Measurements from ENCODE around the gene PFKP.
"Not testable (repeated sequence)": the region's sequence is repeated elsewhere in the genome, so short reads cannot be mapped to it uniquely, and the experiment has no call there.

The PFKP gene

DNA sequence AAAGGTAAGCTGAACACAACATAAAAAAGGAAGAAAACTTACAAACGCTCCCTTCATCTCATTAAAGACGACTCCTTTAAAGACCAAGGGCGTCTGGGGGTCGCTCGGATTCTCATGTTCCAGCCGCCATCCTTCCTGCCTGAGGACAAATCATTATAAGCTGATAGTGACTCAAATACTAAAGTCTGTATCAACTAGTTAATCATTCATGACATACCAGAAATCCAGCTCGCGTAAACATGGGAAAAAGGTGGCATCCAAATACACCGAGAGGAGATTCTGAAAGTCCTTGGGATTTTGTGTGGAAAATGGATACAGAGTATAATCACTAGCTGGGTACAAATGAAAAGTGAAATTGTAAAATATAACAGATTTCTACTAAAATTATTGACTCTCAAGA, 97.8 kb downstream of the PFKP start:
- TF ChIP-seq CTCF (IDR thresholded peaks at IDR 0.05; ENCODE audit: low read depth, low read length) = no peak
- DNase-seq (ENCODE audit: low read depth in 2 of 2) = no peak
- H3K4me3 ChIP-seq (replicated peaks in 1 of 2; ENCODE audit: low read depth in 2 of 2, low read length in 2 of 2) = no peak overlapping the region

GRCh38 chr10:3166496-3167290, 99.3 kb downstream of the PFKP start:
- DNase-seq (ENCODE audit: low read depth in 2 of 2) = no peak
- H3K4me3 ChIP-seq (replicated peaks in 1 of 2; ENCODE audit: low read depth in 2 of 2, low read length in 2 of 2) = no peak overlapping the region
- no peak for TF ChIP-seq CTCF (IDR thresholded peaks at IDR 0.05; ENCODE audit: low read depth, low read length)

DNA sequence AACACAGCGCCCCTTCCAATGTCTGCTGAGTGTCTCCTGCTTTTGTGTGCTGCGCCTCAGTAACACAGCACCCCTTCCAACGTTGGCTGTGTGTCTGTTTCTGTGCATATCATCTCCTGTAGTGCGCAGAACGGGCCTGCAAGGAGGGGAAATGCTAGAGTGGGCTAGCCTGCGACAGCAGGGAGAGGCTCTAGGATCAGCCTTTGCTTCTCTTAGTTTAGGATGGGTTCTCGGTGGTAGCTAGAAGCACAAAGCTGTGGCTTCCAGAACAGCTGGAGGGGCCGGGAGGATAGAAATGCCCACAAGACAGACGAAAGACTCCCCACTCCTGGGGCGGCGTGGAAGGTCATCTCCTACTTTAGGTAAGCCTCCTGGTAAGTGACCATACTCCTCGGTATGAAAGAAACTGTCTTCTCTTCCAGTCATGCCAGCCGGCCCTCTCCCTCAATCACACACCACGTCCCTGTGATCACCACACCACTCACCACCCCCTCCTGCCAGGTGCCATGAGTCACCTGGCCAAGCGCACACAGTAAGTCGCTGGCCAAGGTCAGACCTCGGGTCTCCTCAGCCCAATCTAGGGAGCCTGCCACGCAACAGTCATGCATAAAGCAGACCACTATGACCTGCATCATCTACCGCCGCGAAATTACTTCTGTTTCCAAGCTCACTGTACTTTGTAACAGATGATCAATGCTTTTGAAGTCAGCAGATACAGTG, 100.4 kb downstream of the PFKP start:
- no peak for TF ChIP-seq CTCF (IDR thresholded peaks at IDR 0.05; ENCODE audit: low read depth, low read length)
- no peak overlapping the region for H3K4me3 ChIP-seq (replicated peaks in 1 of 2; ENCODE audit: low read depth in 2 of 2, low read length in 2 of 2)
- no peak for DNase-seq (ENCODE audit: low read depth in 2 of 2)

- H3K4me3 ChIP-seq (replicated peaks in 1 of 2; ENCODE audit: low read depth in 2 of 2, low read length in 2 of 2) = no peak overlapping the region
- no peak for TF ChIP-seq CTCF (IDR thresholded peaks at IDR 0.05; ENCODE audit: low read depth, low read length)
- DNase-seq (ENCODE audit: low read depth in 2 of 2) = no peak
Measured at GRCh38 chr10:3169271-3169670, 101.9 kb downstream of the PFKP start.

GRCh38 chr10:3169673-3170072, 102.3 kb downstream of the PFKP start:
- DNase-seq (ENCODE audit: low read depth in 2 of 2) = no peak
- no peak for TF ChIP-seq CTCF (IDR thresholded peaks at IDR 0.05; ENCODE audit: low read depth, low read length)
- H3K4me3 ChIP-seq (replicated peaks in 1 of 2; ENCODE audit: low read depth in 2 of 2, low read length in 2 of 2) = no peak overlapping the region

GRCh38 chr10:3171488-3171887, 104.1 kb downstream of the PFKP start:
- DNase-seq (ENCODE audit: low read depth in 2 of 2) = not testable (repeated sequence)
- H3K4me3 ChIP-seq (replicated peaks in 1 of 2; ENCODE audit: low read depth in 2 of 2, low read length in 2 of 2) = peak overlapping the region; percentile 63 to 84

GRCh38 chr10:3172081-3172445, 104.7 kb downstream of the PFKP start:
- TF ChIP-seq CTCF (IDR thresholded peaks at IDR 0.05; ENCODE audit: low read depth, low read length) = no peak
- peak overlapping the region; percentile 63 to 84 for H3K4me3 ChIP-seq (replicated peaks in 1 of 2; ENCODE audit: low read depth in 2 of 2, low read length in 2 of 2)
- peak; percentile 48 to 88 for DNase-seq (ENCODE audit: low read depth in 2 of 2)

Measured in cardiac fibroblast (primary cell).